ENCODE results near the gene COMT.

GRCh38 chr22:19970479-19971275 lies 29.1 kb downstream of the COMT start:
- no peak for TF ChIP-seq POLR2A (IDR thresholded peaks at IDR 0.05)
- peak in 5 of 7 experiments; percentile 86 to 99 (median 93) for TF ChIP-seq CTCF (IDR thresholded peaks at IDR 0.05)
- peak in 1 of 3 donors; percentile 38 for TF ChIP-seq POLR2AphosphoS5 (IDR thresholded peaks at IDR 0.05)
- TF ChIP-seq EP300 (IDR thresholded peaks at IDR 0.05), result no peak
